HG02623 (cell line): Measurements from ENCODE around the gene CDK2AP2.
"Not testable (repeated sequence)": the region's sequence is repeated elsewhere in the genome, so short reads cannot be mapped to it uniquely, and the experiment has no call there.

Experiments
- ATAC-seq: cut with Tn5 transposase; IDR thresholded peaks from one replicate; pipeline ENCODE4 v1.9.1; 2021; ENCODE audit warnings: moderate library complexity; ENCODE audit not compliant: unreplicated experiment

The CDK2AP2 gene

DNA sequence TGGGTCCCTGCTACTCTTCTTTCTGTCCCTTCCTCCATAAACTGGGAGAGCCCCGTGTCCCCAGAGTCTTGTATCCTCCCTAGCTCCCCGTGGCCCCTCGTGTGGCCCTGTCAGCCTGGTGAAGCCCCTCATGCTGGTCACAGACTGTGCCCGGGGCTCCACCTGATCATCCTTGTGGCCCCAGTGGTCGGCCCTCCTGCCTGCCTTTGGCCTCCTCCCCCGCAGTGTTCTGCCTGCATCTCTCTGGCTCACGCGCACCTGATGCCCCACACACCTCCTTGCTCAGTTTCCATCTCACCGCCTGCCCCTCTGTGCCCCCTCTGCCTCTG lies 16.5 kb upstream of the CDK2AP2 start:
- no peak for ATAC-seq

DNA sequence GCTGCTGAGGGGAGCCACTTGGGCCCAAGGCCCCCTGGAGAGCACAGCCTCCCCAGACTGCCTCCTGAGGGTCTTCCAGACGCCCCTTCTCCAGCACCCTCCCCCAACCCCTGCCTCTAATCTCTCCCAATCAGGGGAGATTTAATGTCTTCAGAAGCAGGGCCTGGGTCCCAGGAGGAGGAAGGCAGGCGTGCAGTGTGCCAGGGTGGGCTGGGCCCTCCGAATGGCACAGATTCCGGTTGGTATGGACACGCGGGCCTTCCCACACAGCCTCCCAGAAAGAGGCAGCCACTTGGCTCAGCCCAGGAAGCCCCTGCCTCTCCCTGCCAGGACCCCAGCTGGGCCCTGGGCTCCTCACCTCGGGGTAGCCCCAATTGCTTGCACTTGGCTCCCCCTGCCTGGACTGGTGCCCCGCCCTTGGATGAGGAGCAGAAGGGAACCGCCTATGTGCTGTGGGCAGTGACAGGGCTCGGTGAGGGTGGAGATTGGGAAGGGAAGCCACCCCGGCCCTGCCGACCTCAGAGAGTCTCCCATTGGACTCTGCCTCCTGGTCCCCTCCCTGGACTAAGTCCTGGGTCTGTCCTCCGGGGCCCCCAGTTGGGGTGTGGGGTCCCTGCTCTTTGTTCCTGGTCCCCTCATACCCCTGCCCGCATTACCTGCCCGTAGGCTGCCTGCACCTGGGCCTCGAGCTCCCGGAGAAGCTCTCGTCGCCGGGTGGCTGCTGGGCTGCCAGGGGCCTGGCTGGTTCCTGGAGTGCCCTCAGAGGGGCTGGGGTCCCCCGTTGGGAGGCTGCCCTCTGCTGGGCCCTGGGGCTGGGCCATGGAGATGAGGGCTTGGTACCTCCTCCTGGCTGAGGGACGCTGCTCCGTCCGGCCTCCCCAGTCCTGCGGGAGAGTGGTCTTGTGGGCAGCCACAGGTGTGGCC lies 15.9 kb upstream of the CDK2AP2 start:
- ATAC-seq = no peak

- ATAC-seq = no peak
Measured at GRCh38 chr11:67522844-67523555, 15.0 kb upstream of the CDK2AP2 start, which contains the start of gene CABP2. TSS of gene CABP2 (minus strand) at chr11:67523446. CDS start at chr11:67523326, 120 bp downstream.

- no peak for ATAC-seq
Measured at GRCh38 chr11:67522338-67522737, 14.4 kb upstream of the CDK2AP2 start.

- ATAC-seq = no peak
Measured at GRCh38 chr11:67521924-67522323, 14.0 kb upstream of the CDK2AP2 start.

GRCh38 chr11:67520856-67521824 lies 13.2 kb upstream of the CDK2AP2 start:
- ATAC-seq = no peak

GRCh38 chr11:67519726-67520125 lies 11.8 kb upstream of the CDK2AP2 start:
- no peak for ATAC-seq

DNA sequence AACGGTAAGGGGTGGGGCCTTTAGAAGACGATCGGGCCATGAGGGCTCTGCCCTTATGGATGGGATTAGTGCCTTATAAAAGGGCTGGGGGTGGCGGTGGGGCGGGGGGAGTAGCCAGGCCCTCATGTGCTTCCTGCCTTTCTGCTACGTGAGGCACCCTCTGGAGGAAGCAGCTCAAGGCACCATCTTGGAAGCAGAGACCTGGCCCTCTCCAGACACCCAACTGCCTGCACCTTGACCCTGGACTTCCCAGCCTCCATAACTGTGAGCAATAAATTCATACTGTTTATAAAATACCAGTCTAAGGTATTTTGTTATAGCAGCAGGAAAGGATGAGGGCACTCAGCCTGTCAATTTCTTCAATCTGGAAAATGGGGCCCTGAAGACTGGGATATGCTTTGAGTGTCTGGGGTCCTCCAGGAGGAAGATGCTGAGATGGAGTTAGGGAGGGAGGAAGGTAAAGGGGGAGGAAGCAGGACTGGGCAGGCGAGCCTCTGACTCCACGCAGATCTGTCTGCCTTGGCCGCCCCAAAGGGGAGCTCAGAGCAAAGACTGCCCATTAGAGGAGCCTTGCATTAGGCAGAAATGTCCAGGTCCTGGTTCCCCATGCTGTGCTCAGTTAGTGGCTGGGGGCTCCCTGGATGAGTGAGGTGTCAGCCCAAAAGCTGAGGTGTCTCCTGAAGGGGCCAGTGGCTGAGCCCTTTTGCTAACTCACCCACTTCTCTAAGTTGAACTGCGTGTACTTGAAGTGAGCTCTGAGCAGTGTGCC lies 10.0 kb upstream of the CDK2AP2 start:
- no peak for ATAC-seq

- ATAC-seq = no peak
Measured at GRCh38 chr11:67516806-67517205, 8.8 kb upstream of the CDK2AP2 start.

DNA sequence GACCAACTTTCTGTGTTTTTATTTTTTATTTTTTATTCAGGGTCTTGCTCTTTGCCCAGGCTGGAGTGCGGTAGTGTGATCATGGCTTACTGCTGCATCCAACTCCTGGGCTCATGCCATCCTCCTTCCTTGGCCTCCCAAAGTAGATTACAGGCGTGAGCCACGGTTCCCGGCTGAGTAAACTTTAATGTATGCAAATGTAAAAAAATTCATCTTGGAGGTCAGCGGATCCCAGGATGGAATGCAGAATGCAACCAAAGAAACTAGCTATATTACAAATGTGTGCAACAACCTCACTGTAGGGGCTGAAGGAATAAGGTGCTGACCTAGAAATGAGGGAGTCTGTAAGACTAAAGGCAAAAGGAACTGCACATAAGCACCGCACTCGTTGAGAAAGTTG lies 6.2 kb upstream of the CDK2AP2 start:
- no peak for ATAC-seq

- ATAC-seq = not testable (repeated sequence)
Measured at GRCh38 chr11:67511558-67511957, 3.6 kb upstream of the CDK2AP2 start.

GRCh38 chr11:67510023-67510345 lies 2.0 kb upstream of the CDK2AP2 start:
- ATAC-seq = no peak

- ATAC-seq = peak; percentile 35
Measured at GRCh38 chr11:67508486-67509121, 642 bp upstream of the CDK2AP2 start.

- no peak for ATAC-seq
Measured at GRCh38 chr11:67507242-67507863, 609 bp downstream of the CDK2AP2 start.

GRCh38 chr11:67506426-67507051 lies 1.4 kb downstream of the CDK2AP2 start:
- no peak for ATAC-seq

DNA sequence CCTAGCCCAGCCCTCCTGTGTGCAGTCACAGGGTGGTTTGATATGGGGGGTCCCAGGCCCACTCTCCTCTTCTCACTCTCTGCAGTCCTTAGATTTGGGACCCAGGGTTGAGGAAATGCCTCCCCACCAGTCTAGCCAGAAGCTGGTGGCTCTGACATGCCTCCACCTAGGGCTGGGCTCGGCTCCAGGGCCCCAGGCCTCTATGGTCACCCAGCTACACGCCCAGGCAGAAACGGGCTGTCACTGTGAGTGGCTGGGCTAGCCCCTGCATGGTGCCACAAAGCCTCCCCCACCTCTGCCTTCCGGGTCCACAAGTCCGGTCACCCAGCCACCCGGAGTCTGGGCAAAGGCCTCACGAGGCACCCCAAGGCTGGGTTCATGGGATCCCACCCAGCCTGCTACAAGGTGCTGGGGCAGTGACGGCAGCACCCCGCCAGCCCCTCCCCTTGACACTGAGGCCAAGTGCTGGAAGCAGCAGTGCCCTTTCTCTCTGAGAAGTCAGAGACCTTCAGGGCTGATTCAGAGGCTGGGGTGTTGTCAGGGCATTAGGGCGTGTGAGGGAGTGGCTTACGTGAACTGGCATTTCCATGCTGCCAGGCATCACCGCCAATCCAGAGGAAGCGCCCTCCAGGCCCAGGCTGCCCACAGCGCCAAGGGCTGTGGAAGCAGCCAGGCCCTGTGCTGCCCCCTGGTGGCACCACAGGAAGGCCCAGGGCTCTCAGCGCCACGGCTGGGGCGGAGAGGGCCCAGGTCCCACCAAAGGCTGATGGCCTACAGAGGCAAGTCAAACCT lies 2.2 kb downstream of the CDK2AP2 start:
- peak; percentile 17 for ATAC-seq

DNA sequence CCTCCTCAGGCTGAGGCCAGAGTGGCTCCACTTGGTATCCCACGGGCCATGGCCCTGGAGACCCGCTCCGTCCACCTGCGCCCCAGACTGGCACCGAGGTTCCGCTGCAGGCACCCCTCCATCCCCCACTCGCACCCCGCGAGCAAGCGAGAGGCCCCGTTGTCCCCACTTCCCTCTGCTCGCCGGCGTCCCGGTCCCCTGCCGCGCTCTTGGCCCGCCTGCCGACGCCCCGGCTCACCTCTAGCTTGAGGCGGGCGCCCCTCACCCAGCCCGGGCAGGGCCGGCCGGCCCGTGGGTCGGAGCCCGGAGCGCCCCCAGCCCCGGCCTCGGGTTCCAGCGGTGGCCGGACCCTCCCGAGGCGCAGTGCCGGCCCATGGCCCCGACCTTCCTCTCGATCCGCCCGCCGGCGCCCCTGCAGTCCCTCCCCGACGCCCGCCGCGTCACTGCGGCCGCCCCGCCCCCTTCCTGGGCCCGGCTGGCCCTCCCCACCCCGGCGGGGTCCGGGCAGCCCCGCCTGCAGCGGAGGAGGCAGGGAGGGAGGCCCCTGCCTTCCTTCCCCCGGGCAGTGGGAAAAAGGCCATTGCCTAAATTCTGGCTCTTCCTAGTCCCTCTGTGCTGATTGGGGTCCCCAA lies 2.9 kb downstream of the CDK2AP2 start, which contains the start of gene PITPNM1:
TSS of gene PITPNM1 (minus strand) at position 414 of the 632 bp plus-strand sequence. CDS start 1,183 bp downstream, outside the sequence.
- ATAC-seq = no peak
